Measurements from ENCODE around the gene RBM18. TPM values are rescaled to one million over a fixed set of nuclear protein-coding genes. Genes with fewer than 3 reads are reported as not detected.
A peak's percentile ranks its signal among the peaks of the same experiment; 100 is the strongest.

RBM18 gene
- total RNA-seq, 1 donor from 2014 or later = 20.2 TPM

GRCh38 chr9:122268041-122268814 is 3.6 kb upstream of the RBM18 start:
- Mint-ChIP-seq H3K27me3 (ENCODE audit: low read depth) (no peaks in the 10 kb centered on the region), H3K36me3 (ENCODE audit: low read depth) (peaks cover 1% of the 10 kb centered on the region), H3K4me3 (ENCODE audit: unreplicated experiment) (no peak overlapping the region), H3K4me1 (ENCODE audit: low read depth) (peaks cover 18% of the 10 kb centered on the region), H3K9me3 (ENCODE audit: low read depth) (no peaks in the 10 kb centered on the region), H3K27ac (ENCODE audit: unreplicated experiment) (no peak overlapping the region)
- no peak for TF ChIP-seq CTCF (IDR thresholded peaks at IDR 0.05)
- no peak for DNase-seq (ENCODE audit: low spot score)

DNA sequence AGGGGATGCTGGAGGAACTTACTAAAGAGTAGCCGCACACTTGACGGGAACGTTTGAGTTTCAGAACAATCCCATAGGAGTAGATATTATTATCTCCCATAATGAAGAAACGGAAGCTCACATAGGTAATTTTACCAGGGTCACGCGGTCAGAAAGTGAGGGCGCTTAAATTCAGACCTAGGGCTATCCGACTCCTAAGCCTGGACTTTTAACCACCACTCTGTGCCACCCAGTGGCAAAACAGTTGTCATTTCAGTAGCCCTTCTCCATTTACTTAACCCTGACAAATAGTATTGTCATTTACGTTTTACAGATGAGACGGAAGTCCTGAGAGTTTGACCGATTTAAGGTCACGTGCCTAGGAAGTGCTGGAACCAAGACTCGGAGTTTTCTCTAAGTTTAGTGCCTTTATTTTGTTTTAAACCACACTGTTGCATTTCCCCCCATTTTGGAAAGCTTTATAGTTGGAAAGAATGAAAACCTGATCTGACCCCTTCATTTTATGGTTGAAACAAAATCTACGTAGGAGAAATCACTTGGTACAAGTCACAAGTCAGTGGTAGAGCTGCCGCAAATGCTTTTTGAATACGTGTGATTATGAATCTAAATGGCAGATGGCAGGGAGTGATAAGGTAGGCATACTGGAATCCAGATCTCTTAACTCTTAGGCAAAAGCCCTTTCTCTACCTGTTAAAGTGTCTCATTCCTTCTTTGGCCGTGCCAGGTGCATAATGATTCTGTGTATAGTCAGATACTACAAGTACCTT is 692 bp upstream of the RBM18 start:
- no peak for DNase-seq (ENCODE audit: low spot score)
- Mint-ChIP-seq H3K9me3 (ENCODE audit: low read depth) (no peaks in the 10 kb centered on the region), H3K27ac (ENCODE audit: unreplicated experiment) (peak overlapping the region; percentile 99), H3K4me3 (ENCODE audit: unreplicated experiment) (peak overlapping the region; percentile 95), H3K27me3 (ENCODE audit: low read depth) (no peaks in the 10 kb centered on the region), H3K36me3 (ENCODE audit: low read depth) (peaks cover 4% of the 10 kb centered on the region), H3K4me1 (ENCODE audit: low read depth) (peaks cover 42% of the 10 kb centered on the region)
- peak; percentile 61 for TF ChIP-seq CTCF (IDR thresholded peaks at IDR 0.05)

- H3K27ac Mint-ChIP-seq (ENCODE audit: unreplicated experiment) = peak overlapping the region; percentile 99
- H3K4me1 Mint-ChIP-seq (ENCODE audit: low read depth) = peaks cover 42% of the 10 kb centered on the region
- no peaks in the 10 kb centered on the region for H3K9me3 Mint-ChIP-seq (ENCODE audit: low read depth)
- H3K4me3 Mint-ChIP-seq (ENCODE audit: unreplicated experiment) = peak overlapping the region; percentile 95
- no peak for TF ChIP-seq CTCF (IDR thresholded peaks at IDR 0.05)
- DNase-seq (ENCODE audit: low spot score) = no peak
- H3K27me3 Mint-ChIP-seq (ENCODE audit: low read depth) = no peaks in the 10 kb centered on the region
- peaks cover 13% of the 10 kb centered on the region for H3K36me3 Mint-ChIP-seq (ENCODE audit: low read depth)
Measured at GRCh38 chr9:122263699-122264349, 816 bp downstream of the RBM18 start.

DNA sequence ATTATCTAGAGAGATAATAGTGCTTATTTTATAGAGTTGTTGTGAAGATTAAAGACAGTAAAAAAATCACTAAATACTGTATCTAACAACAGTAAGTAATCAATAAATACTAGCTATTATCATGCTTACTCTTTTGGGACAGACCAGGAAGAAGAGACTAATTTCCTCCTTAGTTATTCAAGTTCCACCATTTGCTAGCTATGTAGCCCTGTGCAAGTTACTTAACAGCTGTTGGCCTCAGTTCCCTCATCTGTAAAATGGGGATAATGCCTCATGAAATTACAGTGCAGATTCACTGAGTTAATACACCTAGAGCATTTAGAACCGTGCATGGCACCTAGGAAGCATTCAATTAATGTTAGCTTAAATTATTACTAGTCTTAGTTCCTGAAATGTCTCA is 2.6 kb downstream of the RBM18 start:
- Mint-ChIP-seq H3K27ac (ENCODE audit: unreplicated experiment) (peak overlapping the region; percentile 68), H3K9me3 (ENCODE audit: low read depth) (no peaks in the 10 kb centered on the region)

More for the DNA sequence above, 2.6 kb downstream of the RBM18 start:
- Mint-ChIP-seq H3K4me1 (ENCODE audit: low read depth) (peaks cover 42% of the 10 kb centered on the region), H3K4me3 (ENCODE audit: unreplicated experiment) (no peak overlapping the region), H3K27me3 (ENCODE audit: low read depth) (no peaks in the 10 kb centered on the region), H3K36me3 (ENCODE audit: low read depth) (peaks cover 15% of the 10 kb centered on the region)
- no peak for DNase-seq (ENCODE audit: low spot score)
- no peak for TF ChIP-seq CTCF (IDR thresholded peaks at IDR 0.05)

All from chondrocyte (in vitro differentiated cells).